ENCODE results near the gene TADA2A.

TADA2A gene

GRCh38 chr17:37462492-37462891 is 55.8 kb downstream of the TADA2A start:
- no peak for DNase-seq (ENCODE audit: low read depth)

DNA sequence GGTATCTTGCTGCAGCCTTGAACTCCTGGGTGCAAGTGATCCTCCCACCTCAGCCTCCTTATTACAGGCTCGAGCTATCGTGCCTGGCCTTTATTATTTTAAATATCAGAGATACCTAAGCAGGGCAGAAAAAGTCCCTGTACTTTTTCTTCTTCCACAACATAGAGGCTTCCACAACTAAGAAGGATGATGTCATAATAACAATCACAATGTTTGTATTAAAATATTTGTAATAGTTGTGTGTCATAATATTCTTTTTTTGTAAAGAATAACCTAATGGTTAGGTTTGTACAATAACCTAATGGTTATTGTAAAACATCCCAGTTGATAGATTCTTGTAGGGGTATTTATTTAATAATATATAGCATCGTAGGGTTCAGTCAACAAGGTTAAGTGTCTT is 56.4 kb downstream of the TADA2A start:
- DNase-seq (ENCODE audit: low read depth): no peak

DNA sequence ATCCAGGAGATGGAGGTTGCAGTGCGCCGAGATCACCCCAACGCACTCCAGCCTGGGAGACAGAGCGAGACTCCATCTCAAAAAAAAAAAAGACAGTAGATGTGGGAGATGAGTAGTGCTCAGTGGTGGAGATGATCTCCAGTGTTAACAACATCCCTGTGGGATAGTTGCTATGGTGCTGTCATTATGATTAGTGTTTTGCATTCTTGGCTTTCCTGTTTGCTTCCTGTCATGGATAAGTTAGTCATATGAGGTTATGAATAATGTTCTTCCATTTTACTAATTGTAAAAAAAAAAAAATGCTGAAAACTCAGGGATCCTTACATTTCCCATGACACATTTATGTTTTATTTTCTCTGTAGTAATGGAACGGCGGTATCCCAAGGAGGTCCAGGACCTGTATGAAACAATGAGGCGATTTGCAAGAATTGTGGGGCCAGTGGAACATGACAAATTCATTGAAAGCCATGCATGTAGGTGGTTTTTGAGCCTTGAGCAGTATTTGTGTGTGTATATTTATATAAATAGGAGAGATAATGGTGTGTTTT is 58.5 kb downstream of the TADA2A start:
- DNase-seq (ENCODE audit: low read depth): peak; percentile 64

- no peak for DNase-seq (ENCODE audit: low read depth)
These were observed 59.8 kb downstream of the TADA2A start for GRCh38 chr17:37466471-37466870.

- no peak for DNase-seq (ENCODE audit: low read depth)
These were observed 63.5 kb downstream of the TADA2A start for GRCh38 chr17:37470181-37470580.

DNA sequence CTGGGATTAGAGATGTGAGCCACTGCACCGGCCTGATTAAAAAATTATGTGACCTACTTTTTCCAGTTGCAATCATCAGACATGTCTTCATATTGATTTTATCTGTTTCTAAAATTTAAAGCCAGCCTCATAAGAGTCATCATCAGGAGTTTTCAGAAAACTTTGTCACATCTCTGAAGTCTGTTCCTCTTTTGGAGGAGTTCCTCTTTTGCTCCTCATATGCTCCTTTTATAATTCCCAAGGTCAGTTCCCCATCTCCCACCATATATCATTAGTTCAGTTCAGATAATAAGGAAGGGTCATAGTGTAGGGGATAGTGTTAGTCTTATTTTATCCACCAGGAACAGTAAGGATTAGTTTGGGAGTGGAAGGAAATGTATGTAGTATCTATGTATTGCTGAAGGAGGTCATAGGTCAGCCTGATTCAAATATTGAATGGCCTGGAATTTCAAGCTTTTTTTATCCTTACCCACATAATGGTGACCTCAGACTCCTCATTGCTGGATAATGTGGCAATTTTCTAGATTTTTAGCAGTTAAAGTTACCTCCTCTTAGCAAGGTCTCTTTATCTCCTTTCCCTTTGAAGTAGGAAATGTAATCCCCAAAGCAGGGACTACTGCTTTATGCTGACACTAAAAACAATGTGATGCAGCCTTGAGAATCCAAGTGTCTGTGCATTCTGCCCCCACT is 69.2 kb downstream of the TADA2A start:
- DNase-seq (ENCODE audit: low read depth): no peak

- DNase-seq (ENCODE audit: low read depth): no peak
These were observed 69.9 kb downstream of the TADA2A start for GRCh38 chr17:37476431-37477120.

DNA sequence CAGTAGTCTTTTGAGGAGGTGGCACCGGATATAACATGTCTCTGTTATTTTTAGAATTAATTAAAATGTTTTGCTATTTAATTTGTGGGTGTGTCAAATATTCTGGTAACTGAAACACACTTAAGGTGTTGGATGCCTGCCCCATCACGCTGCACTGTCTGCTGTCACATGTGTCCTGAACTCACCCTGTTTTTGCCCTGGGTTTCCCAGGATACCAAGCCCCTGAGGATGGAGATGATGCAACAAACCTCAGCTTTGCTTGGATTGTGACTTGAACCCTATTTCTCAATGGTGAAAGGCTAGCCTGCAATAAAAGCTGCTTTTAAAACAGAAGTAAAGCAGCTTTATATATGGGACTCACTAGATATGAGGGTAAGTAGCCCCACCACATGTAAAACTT is 71.5 kb downstream of the TADA2A start:
- DNase-seq (ENCODE audit: low read depth): peak; percentile 79

DNA sequence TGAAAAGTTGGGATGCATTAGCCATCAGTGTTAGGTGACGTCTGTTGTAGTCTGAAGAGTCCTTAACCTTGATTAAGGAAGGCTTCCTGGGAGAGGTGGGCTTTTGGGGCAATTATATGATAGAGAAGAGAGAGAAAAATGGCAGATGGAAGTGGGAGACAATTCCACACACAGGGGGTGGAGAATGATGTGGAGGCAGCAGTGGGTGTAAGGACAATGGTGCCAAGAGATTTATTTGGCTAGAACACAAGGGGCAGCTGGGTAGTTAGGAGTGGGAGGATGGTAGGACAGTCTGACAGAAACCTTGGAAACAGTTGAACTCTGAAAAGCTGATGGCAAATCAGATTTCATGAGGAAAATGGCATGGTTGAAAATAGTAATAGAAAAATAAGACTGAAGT is 72.3 kb downstream of the TADA2A start:
- DNase-seq (ENCODE audit: low read depth): no peak

DNA sequence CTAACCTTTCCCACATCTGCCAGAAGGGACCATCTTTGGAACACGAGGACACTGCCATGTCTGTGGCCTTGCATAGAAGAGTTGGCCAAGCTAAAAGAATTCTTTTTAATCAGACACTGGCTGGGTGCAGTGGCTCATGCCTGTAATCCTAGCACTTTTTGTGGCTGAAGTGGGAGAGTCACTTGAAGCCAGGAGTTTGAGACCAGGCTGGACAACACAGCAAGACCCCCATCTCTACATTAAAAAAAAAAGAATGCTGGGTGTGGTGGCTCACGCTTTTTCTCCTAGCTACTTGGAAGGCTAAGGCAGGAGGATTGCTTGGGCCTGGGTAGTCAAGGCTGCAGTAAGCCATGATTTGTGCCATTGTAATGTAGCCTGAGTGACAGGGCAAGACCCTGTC is 73.7 kb downstream of the TADA2A start:
- DNase-seq (ENCODE audit: low read depth): no peak

DNA sequence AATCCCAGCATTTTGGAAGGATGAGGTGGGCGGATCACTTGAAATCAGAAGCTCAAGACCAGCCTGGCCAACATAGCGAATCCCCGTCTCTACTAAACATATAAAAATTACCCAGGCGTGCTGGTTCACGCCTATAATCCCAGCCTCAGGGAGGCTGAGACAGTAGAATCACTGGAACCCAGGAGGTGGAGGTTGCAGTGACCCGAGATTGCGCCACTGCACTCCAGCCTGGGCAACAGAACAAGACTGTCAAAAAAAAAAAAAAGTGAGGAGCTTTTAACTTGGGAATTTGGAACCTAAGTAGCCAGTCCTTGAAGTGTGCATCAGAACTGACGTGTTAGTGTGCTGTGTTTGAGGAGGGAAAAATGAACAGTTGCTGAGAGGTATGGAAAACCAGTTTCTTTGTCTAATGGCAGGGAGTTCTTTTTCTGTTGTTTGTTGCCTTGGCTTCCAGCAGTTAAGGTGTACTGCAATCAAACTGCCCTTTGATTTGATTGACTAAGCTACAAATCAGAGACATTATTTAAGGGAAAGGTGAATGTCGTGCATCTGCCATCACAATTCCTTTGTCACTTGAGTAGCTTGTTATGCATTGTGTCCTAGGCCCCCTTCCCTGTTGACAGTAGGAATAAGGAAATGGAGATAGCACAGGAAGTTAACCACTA is 74.4 kb downstream of the TADA2A start:
- no peak for DNase-seq (ENCODE audit: low read depth)

- DNase-seq (ENCODE audit: low read depth): peak; percentile 83
These were observed 76.8 kb downstream of the TADA2A start for GRCh38 chr17:37483311-37484039.

DNA sequence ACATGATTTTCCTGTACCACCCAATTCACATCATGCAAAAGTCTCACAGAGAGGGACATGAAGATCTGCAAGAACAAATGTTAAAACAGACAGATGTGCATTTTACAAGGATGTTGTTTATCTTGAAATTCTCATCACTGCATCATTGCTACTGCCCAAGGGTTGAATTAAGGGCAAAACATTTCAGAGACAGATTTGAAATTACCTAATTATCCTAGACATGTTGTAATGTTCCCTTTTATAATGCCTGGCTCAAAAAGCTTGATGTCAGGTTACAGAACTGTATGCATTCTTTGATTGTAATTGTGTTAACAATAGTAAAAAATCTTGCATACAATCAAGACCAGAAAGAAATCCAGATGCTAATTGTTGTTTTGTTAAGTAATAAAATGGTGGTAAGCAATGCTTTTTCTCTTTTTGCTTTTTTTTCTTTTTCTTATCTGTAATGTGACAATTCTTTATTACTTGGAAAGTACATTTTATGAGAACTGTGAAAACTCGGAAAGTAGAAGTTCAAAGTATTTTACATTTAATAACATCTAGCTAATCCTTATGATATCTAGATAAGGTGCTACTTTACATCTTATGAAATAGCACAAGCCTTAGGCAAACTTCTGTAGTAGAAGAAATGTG is 79.4 kb downstream of the TADA2A start:
- no peak for DNase-seq (ENCODE audit: low read depth)

DNA sequence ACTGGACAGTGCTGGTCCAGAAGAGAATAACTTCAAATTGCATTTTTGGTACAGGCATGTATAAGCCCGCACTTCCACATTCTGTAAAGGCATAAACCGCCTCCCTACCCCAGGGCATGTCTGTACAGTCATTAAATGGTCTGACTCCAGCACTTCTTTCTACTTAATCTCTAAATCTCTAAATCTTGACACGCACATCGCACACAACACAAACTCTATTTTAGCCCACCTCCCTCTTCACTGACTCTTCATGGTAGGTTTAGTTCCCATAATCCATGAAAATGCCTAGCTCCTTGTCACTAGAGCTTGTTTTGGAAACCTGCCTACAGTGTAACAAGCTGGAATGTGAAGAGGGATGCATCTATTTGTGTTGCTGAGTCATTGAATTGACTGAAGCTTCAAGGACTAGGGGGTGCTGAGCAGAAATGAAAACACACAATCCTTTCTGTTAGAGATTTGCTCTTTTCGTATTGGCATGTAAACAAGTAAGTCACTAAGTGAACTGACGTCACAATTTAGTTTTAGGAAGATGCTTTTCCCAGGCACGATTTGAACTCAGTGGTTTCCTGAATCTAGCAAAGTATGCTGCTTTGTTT is 81.4 kb downstream of the TADA2A start:
- peak; percentile 96 for DNase-seq (ENCODE audit: low read depth)

- DNase-seq (ENCODE audit: low read depth): peak; percentile 81
These were observed 82.0 kb downstream of the TADA2A start for GRCh38 chr17:37488607-37489196.

- no peak for DNase-seq (ENCODE audit: low read depth)
These were observed 82.7 kb downstream of the TADA2A start, which contains the start of gene DUSP14 for GRCh38 chr17:37489197-37490001. Gene DUSP14 (plus strand): TSS chr17:37489891. CDS start chr17:37512273, 22,382 bp downstream.

GRCh38 chr17:37490022-37490587 is 83.4 kb downstream of the TADA2A start:
- DNase-seq (ENCODE audit: low read depth): no peak

- DNase-seq (ENCODE audit: low read depth): peak; percentile 81
These were observed 84.2 kb downstream of the TADA2A start for GRCh38 chr17:37490638-37491614.
